DOHH2 (cell line): Measurements from ENCODE around the gene MIEF1.

Source experiments
- EZH2phosphoT487 ChIP-seq: fragments of 200-600 bp; sonication (generic); IDR thresholded peaks from 2 replicates; pipeline ENCODE4 v1.6.1; 2017; ENCODE audit warnings: borderline replicate concordance, mild to moderate bottlenecking, antibody characterized with exemption, low read length, moderate library complexity, mixed read lengths
- TF ChIP-seq, protein P1 (sequence below): fragments of 200-600 bp; sonication (generic); IDR thresholded peaks from one replicate; pipeline ENCODE4 v1.5.1; 2014; ENCODE audit warnings: antibody characterized with exemption, mild to moderate bottlenecking, low read depth, low read length; ENCODE audit not compliant: poor library complexity, severe bottlenecking

DNA sequence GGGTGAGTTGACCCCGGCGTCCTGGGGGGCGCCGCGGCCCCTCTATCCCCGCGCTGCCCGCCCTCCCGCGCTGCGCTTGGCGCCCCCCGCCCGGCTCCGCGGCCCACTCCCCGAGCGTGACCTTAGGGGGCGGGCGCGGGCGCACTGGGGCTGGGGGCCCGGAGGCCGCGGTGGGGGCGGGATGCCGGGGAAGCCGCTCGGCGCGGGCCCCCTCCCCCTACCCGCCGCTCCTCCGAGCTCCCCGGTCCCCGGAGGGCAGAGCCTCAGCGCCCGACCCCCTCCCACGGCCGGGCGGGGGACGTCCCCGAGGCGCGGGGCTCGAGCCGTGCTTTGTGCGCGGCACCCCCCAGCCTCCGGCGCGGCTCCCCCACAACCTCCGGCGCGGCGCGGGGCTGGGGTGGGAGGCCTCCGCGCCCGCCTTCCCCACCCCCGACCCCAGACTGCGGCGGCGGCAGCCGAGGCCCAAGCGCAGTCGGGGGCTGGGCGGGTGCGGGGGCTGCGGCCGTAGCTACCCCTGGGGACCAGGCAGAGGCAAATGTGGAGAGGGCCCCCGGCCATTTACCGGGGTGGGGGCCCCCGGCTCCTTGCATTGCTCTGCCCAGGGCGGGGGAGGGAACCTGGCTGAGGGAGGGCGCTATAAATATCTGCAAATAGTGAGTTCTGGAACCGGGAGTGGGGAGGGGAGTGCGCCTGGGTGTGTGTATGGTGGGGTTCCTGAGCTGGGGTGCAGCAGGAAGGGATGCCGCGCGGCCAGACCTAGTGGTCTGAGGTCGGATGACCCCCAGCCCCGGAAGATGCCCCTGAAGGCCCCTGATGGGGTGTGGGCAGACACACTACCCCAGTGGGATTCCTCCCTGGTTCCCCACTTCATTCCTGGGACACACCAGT lies 44.3 kb upstream of the MIEF1 start:
- TF ChIP-seq, protein P1, sequence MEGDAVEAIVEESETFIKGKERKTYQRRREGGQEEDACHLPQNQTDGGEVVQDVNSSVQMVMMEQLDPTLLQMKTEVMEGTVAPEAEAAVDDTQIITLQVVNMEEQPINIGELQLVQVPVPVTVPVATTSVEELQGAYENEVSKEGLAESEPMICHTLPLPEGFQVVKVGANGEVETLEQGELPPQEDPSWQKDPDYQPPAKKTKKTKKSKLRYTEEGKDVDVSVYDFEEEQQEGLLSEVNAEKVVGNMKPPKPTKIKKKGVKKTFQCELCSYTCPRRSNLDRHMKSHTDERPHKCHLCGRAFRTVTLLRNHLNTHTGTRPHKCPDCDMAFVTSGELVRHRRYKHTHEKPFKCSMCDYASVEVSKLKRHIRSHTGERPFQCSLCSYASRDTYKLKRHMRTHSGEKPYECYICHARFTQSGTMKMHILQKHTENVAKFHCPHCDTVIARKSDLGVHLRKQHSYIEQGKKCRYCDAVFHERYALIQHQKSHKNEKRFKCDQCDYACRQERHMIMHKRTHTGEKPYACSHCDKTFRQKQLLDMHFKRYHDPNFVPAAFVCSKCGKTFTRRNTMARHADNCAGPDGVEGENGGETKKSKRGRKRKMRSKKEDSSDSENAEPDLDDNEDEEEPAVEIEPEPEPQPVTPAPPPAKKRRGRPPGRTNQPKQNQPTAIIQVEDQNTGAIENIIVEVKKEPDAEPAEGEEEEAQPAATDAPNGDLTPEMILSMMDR, result no peak
- TF ChIP-seq EZH2phosphoT487, result no peak
